ENCODE results near the gene DDX10. TPM values are rescaled to one million over a fixed set of nuclear protein-coding genes. Genes with fewer than 3 reads are reported as not detected.

DDX10 gene
- total RNA-seq, 2 donors from 2014 or later = 12.6 to 17.6 TPM

DNA sequence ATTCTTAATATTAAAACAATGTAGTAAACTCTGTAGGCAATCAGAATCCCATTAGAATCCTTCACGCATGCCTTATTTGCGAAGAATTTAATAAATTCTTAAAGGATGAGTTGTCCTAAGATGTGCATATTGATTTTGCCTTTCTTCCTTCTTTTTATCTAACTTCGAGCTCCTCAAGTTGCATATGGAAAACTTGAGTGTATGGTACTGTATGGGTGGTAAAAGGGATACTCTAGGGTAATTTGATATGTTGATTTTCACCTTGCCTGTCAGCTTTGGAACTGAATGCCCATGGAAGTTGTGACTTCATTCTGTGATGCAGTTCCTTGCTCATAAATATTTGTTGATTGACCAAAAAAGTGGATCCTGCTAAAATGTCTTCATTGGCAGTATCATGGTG, 193.8 kb downstream of the DDX10 start:
- Histone ChIP-seq H3K9ac (ENCODE audit: low read depth in 2 of 2, low read length in 2 of 2) (no peak overlapping the region), H3K4me3 (no peak overlapping the region), H3K36me3 (no peaks in the 10 kb centered on the region), H3K9me3 (no peaks in the 10 kb centered on the region), H3K27ac (no peak overlapping the region), H3K4me1 (no peaks in the 10 kb centered on the region), H3K27me3 (no peaks in the 10 kb centered on the region)
- DNase-seq = no peak
- intact Hi-C loops (cut with DNase I) = no loop called here
- TF ChIP-seq, protein P1, sequence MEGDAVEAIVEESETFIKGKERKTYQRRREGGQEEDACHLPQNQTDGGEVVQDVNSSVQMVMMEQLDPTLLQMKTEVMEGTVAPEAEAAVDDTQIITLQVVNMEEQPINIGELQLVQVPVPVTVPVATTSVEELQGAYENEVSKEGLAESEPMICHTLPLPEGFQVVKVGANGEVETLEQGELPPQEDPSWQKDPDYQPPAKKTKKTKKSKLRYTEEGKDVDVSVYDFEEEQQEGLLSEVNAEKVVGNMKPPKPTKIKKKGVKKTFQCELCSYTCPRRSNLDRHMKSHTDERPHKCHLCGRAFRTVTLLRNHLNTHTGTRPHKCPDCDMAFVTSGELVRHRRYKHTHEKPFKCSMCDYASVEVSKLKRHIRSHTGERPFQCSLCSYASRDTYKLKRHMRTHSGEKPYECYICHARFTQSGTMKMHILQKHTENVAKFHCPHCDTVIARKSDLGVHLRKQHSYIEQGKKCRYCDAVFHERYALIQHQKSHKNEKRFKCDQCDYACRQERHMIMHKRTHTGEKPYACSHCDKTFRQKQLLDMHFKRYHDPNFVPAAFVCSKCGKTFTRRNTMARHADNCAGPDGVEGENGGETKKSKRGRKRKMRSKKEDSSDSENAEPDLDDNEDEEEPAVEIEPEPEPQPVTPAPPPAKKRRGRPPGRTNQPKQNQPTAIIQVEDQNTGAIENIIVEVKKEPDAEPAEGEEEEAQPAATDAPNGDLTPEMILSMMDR (IDR thresholded peaks at IDR 0.05) = no peak

GRCh38 chr11:108859510-108859909, 194.6 kb downstream of the DDX10 start:
- Histone ChIP-seq H3K4me1 (no peaks in the 10 kb centered on the region), H3K9ac (ENCODE audit: low read depth in 2 of 2, low read length in 2 of 2) (no peak overlapping the region), H3K27ac (no peak overlapping the region), H3K9me3 (no peaks in the 10 kb centered on the region), H3K4me3 (no peak overlapping the region), H3K36me3 (no peaks in the 10 kb centered on the region), H3K27me3 (no peaks in the 10 kb centered on the region)
- TF ChIP-seq, protein P1 (IDR thresholded peaks at IDR 0.05) = no peak
- DNase-seq = no peak
- intact Hi-C loops (cut with DNase I) = no loop called here

- Histone ChIP-seq H3K27ac (no peak overlapping the region), H3K9ac (ENCODE audit: low read depth in 2 of 2, low read length in 2 of 2) (no peak overlapping the region), H3K27me3 (no peaks in the 10 kb centered on the region), H3K4me3 (no peak overlapping the region), H3K4me1 (no peaks in the 10 kb centered on the region), H3K36me3 (no peaks in the 10 kb centered on the region), H3K9me3 (no peaks in the 10 kb centered on the region)
- intact Hi-C loops (cut with DNase I) = loop anchor here (10.0 kb wide), 1 partner anchor 169 kb away; no protein-coding TSS in a partner anchor
- no peak for DNase-seq
- TF ChIP-seq, protein P1 (IDR thresholded peaks at IDR 0.05) = no peak
These were observed 198.7 kb downstream of the DDX10 start for GRCh38 chr11:108863528-108863927.

- TF ChIP-seq, protein P1 (IDR thresholded peaks at IDR 0.05) = no peak
- H3K4me1 ChIP-seq = no peaks in the 10 kb centered on the region
These were observed 200.5 kb downstream of the DDX10 start for GRCh38 chr11:108865406-108865805.

GRCh38 chr11:108866781-108867180, 201.9 kb downstream of the DDX10 start:
- Histone ChIP-seq H3K4me1 (no peaks in the 10 kb centered on the region), H3K4me3 (no peak overlapping the region), H3K27ac (no peak overlapping the region), H3K9ac (ENCODE audit: low read depth in 2 of 2, low read length in 2 of 2) (no peak overlapping the region), H3K36me3 (no peaks in the 10 kb centered on the region), H3K27me3 (no peaks in the 10 kb centered on the region), H3K9me3 (no peaks in the 10 kb centered on the region)
- TF ChIP-seq, protein P1 (IDR thresholded peaks at IDR 0.05) = no peak
- no peak for DNase-seq
- intact Hi-C loops (cut with DNase I) = loop anchor here (10.0 kb wide), 1 partner anchor 172 kb away; no protein-coding TSS in a partner anchor

More at GRCh38 chr11:108865406-108865805, 200.5 kb downstream of the DDX10 start:
- no peaks in the 10 kb centered on the region for H3K9me3 ChIP-seq
- no peaks in the 10 kb centered on the region for H3K27me3 ChIP-seq
- no peak overlapping the region for H3K9ac ChIP-seq (ENCODE audit: low read depth in 2 of 2, low read length in 2 of 2)
- H3K36me3 ChIP-seq = no peaks in the 10 kb centered on the region
- no peak overlapping the region for H3K4me3 ChIP-seq
- H3K27ac ChIP-seq = no peak overlapping the region
- DNase-seq = no peak
- intact Hi-C loops (cut with DNase I) = loop anchor here (10.0 kb wide), 1 partner anchor 171 kb away; no protein-coding TSS in a partner anchor

Measured in colonic mucosa (tissue), 4 donors.